PC-3 (cell line): ENCODE data around the gene CDK18.

Source experiments
- EZH2 ChIP-seq: fragments of 300-600 bp; sonication (generic); IDR thresholded peaks from one replicate; pipeline ENCODE4 v1.6.1; 2017; ENCODE audit warnings: antibody characterized with exemption, mild to moderate bottlenecking, low read length; ENCODE audit not compliant: unreplicated experiment
- TF ChIP-seq, protein P1 (sequence below): fragments of 300-600 bp; sonication (generic); conservative IDR thresholded peaks from 2 replicates; pipeline ENCODE4 v1.5.1; 2017; ENCODE audit warnings: antibody characterized with exemption, low read depth, mild to moderate bottlenecking, low read length

DNA sequence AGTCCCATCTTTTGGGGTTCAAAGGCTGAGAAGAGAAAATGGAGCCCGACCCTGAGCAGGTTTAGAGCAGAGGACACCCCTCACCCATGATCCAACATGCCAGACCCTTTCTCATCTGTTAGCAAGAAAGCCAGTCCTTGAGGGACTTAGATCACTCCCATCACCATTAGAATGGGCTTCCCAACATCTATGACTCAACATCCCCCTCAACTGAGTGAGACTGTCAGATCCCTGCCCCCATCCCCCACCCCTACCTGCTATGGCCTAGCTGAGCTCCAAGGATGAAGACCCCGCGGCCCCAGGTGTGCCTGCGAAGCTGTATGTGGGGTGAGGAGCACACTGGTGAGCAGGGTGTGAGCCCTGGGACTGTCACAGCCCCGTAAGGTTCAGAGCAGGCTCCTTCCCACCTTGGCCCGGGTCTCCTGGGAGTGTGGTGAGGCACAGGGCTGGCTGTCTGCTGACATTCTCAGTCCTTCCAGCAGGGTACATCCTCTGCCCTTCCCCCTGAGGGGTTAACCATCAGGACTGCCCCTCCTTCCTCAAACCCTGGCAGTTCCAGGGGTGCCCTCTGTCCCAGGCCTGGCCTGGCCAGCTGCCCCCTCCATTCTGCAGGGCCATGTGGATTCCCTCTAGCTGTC, 27.2 kb upstream of the CDK18 start:
- TF ChIP-seq, protein P1, sequence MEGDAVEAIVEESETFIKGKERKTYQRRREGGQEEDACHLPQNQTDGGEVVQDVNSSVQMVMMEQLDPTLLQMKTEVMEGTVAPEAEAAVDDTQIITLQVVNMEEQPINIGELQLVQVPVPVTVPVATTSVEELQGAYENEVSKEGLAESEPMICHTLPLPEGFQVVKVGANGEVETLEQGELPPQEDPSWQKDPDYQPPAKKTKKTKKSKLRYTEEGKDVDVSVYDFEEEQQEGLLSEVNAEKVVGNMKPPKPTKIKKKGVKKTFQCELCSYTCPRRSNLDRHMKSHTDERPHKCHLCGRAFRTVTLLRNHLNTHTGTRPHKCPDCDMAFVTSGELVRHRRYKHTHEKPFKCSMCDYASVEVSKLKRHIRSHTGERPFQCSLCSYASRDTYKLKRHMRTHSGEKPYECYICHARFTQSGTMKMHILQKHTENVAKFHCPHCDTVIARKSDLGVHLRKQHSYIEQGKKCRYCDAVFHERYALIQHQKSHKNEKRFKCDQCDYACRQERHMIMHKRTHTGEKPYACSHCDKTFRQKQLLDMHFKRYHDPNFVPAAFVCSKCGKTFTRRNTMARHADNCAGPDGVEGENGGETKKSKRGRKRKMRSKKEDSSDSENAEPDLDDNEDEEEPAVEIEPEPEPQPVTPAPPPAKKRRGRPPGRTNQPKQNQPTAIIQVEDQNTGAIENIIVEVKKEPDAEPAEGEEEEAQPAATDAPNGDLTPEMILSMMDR, result no peak; the same call in 1 of the 2 replicates
- TF ChIP-seq EZH2, result no peak
